ENCODE results near the gene ARAP2. TPM values are rescaled to one million over a fixed set of nuclear protein-coding genes. Genes with fewer than 3 reads are reported as not detected.

Gene ARAP2
- total and polyA plus RNA-seq, 7 experiments from 2014 or later, result 10.4 to 78.5 (median 43.5) TPM

Other genes starting within 250 kb of the ARAP2 start
- 1 to 10 TPM in 1 of 5 experiments, under 1 TPM in 2, not detected in 2; 0.10 to 5.2 (median 0.72) TPM for gene DTHD1, start 37.1 kb upstream of the ARAP2 start, total RNA-seq
- not detected for gene DTHD1, start 37.1 kb upstream of the ARAP2 start, polyA plus RNA-seq